Tibial nerve (tissue), 4 donors: ENCODE results near the gene CALML4.

Experiments used
- EP300 ChIP-seq, 2 donors: sonication (generic); formaldehyde crosslinking; IDR thresholded peaks; one replicate each; pipeline ENCODE4 v1.6.1; 2017; ENCODE audit warnings: antibody characterized with exemption in 2 of 2, mild to moderate bottlenecking in 1 of 2
- TF ChIP-seq, protein P1 (sequence below), 5 experiments: fragments of 200-600 bp in 3 of 5; fragments of 450-650 bp in 2 of 5; sonication (generic) in 3 of 5; IDR thresholded peaks; one replicate each; pipeline ENCODE4 v1.5.1; 2016 to 2019; ENCODE audit warnings: antibody characterized with exemption in 5 of 5, mild to moderate bottlenecking in 3 of 5, moderate library complexity in 2 of 5

DNA sequence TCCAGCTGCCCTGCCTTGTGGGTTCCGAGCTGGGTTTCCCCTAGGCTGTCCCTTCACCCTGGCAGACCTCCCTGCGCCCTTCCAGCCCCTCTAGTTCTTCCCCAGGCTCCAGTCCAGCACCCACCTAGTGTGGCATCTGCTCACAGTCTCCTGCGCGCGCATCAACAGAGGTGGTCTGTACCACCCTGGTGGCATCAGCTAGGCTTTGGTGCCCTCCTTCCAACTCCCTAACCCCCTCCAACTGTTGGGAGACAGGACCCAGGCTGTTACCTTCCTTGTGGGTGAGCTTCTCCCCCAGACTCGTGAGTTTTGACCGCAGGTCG is 8.0 kb downstream of the CALML4 start:
- TF ChIP-seq, protein P1, sequence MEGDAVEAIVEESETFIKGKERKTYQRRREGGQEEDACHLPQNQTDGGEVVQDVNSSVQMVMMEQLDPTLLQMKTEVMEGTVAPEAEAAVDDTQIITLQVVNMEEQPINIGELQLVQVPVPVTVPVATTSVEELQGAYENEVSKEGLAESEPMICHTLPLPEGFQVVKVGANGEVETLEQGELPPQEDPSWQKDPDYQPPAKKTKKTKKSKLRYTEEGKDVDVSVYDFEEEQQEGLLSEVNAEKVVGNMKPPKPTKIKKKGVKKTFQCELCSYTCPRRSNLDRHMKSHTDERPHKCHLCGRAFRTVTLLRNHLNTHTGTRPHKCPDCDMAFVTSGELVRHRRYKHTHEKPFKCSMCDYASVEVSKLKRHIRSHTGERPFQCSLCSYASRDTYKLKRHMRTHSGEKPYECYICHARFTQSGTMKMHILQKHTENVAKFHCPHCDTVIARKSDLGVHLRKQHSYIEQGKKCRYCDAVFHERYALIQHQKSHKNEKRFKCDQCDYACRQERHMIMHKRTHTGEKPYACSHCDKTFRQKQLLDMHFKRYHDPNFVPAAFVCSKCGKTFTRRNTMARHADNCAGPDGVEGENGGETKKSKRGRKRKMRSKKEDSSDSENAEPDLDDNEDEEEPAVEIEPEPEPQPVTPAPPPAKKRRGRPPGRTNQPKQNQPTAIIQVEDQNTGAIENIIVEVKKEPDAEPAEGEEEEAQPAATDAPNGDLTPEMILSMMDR (IDR thresholded peaks at IDR 0.05), result no peak
- TF ChIP-seq EP300 (IDR thresholded peaks at IDR 0.05), result no peak
